Ishikawa (cell line): ENCODE results near the gene DYNC1I1.

Experiments
- CEBPB ChIP-seq: IDR thresholded peaks from 2 replicates; pipeline ENCODE4 v1.6.1; 2012
- CREB1 ChIP-seq: IDR thresholded peaks from 2 replicates; pipeline ENCODE4 v1.6.1; 2012; ENCODE audit warnings: low read depth
- EGR1 ChIP-seq: IDR thresholded peaks from 2 replicates; pipeline ENCODE4 v1.6.1; 2012
- EP300 ChIP-seq: IDR thresholded peaks from 2 replicates; pipeline ENCODE4 v1.6.1; 2012; ENCODE audit warnings: borderline replicate concordance
- FOXM1 ChIP-seq: IDR thresholded peaks from 2 replicates; pipeline ENCODE4 v1.6.1; 2012; ENCODE audit warnings: low read depth, borderline replicate concordance
- MAX ChIP-seq: IDR thresholded peaks from 2 replicates; pipeline ENCODE4 v1.6.1; 2012
- NFIC ChIP-seq: IDR thresholded peaks from 2 replicates; pipeline ENCODE4 v1.6.1; 2012
- RAD21 ChIP-seq: IDR thresholded peaks from 2 replicates; pipeline ENCODE4 v1.6.1; 2012; ENCODE audit warnings: low read depth
- REST ChIP-seq: IDR thresholded peaks from 2 replicates; pipeline ENCODE4 v1.6.1; 2012; ENCODE audit warnings: low read depth, mild to moderate bottlenecking
- TAF1 ChIP-seq: IDR thresholded peaks from 2 replicates; pipeline ENCODE4 v1.6.1; 2012; ENCODE audit warnings: low read depth, mild to moderate bottlenecking
- TCF12 ChIP-seq: IDR thresholded peaks from 2 replicates; pipeline ENCODE4 v1.6.1; 2012; ENCODE audit warnings: low read depth
- TEAD4 ChIP-seq: IDR thresholded peaks from 2 replicates; pipeline ENCODE4 v1.6.1; 2012
- USF1 ChIP-seq: IDR thresholded peaks from 2 replicates; pipeline ENCODE4 v1.6.1; 2012
- YY1 ChIP-seq: IDR thresholded peaks from 2 replicates; pipeline ENCODE4 v1.6.1; 2012; ENCODE audit warnings: low read depth
- ZBTB7A ChIP-seq: IDR thresholded peaks from 2 replicates; pipeline ENCODE4 v1.6.1; 2012; ENCODE audit warnings: low read depth

The DYNC1I1 gene

GRCh38 chr7:95875519-95875918, 103.2 kb downstream of the DYNC1I1 start:
- no peak for TF ChIP-seq USF1

GRCh38 chr7:95878677-95879076, 106.3 kb downstream of the DYNC1I1 start:
- TF ChIP-seq TCF12 (no peak), ZBTB7A (no peak), FOXM1 (no peak), TEAD4 (no peak), RAD21 (no peak)

- no peak for TF ChIP-seq USF1
- TF ChIP-seq MAX: no peak
- TF ChIP-seq FOXM1: no peak
- no peak for TF ChIP-seq NFIC
- no peak for TF ChIP-seq REST
- TF ChIP-seq CREB1: no peak
- no peak for TF ChIP-seq CEBPB
- TF ChIP-seq ZBTB7A: no peak
- TF ChIP-seq YY1: no peak
- no peak for TF ChIP-seq EGR1
- TF ChIP-seq EP300: no peak
- no peak for TF ChIP-seq TAF1
- TF ChIP-seq RAD21: no peak
- TF ChIP-seq TCF12: no peak
- TF ChIP-seq TEAD4: no peak
Measured at GRCh38 chr7:95881597-95881996, 109.2 kb downstream of the DYNC1I1 start.

GRCh38 chr7:95883217-95883616, 110.9 kb downstream of the DYNC1I1 start:
- TF ChIP-seq TEAD4 (no peak), FOXM1 (no peak), YY1 (no peak), MAX (no peak), EP300 (no peak), USF1 (no peak), REST (no peak)

- TF ChIP-seq CEBPB (no peak), TAF1 (no peak), RAD21 (no peak), CREB1 (no peak), EGR1 (no peak), REST (no peak), MAX (no peak), YY1 (no peak), TCF12 (no peak), ZBTB7A (no peak)
Measured at GRCh38 chr7:95886501-95887090, 114.2 kb downstream of the DYNC1I1 start.
